RWPE1 (cell line): ENCODE results near the gene ZNF236.

Experiments used
- CTCF ChIA-PET: fragments of 350-600 bp; sonication (Branson Sonifier 250); formaldehyde crosslinking; extraction: SDS; loops from one replicate; lab custom pipeline; 2021; lab: Yijun Ruan, JAX
- POLR2A ChIA-PET: fragments of 400-600 bp; formaldehyde crosslinking; extraction: SDS; loops from one replicate; lab custom pipeline; 2020; ENCODE audit warnings: antibody characterized with exemption; ENCODE audit not compliant: low non-redundant PET; lab: Yijun Ruan, JAX
- DNase-seq: peaks from one replicate; pipeline ENCODE4 v3.0.0; 2012; ENCODE audit warnings: low spot score
- H3K27ac ChIP-seq: fragments of 450-650 bp; 2 replicates; pipeline ENCODE4 v1.5.1; 2017
- TF ChIP-seq, protein P1 (sequence below): fragments of 450-650 bp; conservative IDR thresholded peaks from 2 replicates; pipeline ENCODE4 v1.5.1; 2017; ENCODE audit warnings: low read depth, mild to moderate bottlenecking

ZNF236 gene

GRCh38 chr18:76894566-76895346 lies 72.4 kb downstream of the ZNF236 start:
- no peak overlapping the region for H3K27ac ChIP-seq
- CTCF ChIA-PET: interaction anchor here (0.6 kb wide), 2 partner anchors 10 kb away, joined by 3 read pairs; no protein-coding TSS in a partner anchor
- TF ChIP-seq, protein P1, sequence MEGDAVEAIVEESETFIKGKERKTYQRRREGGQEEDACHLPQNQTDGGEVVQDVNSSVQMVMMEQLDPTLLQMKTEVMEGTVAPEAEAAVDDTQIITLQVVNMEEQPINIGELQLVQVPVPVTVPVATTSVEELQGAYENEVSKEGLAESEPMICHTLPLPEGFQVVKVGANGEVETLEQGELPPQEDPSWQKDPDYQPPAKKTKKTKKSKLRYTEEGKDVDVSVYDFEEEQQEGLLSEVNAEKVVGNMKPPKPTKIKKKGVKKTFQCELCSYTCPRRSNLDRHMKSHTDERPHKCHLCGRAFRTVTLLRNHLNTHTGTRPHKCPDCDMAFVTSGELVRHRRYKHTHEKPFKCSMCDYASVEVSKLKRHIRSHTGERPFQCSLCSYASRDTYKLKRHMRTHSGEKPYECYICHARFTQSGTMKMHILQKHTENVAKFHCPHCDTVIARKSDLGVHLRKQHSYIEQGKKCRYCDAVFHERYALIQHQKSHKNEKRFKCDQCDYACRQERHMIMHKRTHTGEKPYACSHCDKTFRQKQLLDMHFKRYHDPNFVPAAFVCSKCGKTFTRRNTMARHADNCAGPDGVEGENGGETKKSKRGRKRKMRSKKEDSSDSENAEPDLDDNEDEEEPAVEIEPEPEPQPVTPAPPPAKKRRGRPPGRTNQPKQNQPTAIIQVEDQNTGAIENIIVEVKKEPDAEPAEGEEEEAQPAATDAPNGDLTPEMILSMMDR: no peak
- POLR2A ChIA-PET: no interaction called here
- DNase-seq: no peak

DNA sequence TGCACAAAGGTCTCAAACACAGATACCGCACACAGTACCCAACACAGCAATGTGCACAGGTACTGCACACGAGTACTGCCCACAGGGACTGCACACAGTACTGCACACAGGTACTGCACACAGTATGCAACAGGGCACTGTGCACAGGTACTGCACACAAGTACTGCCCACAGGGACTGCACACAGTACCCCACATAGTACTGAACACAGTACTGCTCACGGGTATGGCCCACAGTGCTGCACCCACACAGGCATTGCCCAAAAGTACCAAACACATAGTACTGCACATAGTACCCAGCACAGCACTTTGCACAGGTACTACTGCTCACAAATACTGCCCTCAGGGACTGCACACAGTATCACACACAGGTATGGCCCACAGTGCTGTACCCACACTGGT lies 73.1 kb downstream of the ZNF236 start:
- ChIA-PET CTCF (no interaction called here), POLR2A (no interaction called here)
- H3K27ac ChIP-seq: no peak overlapping the region
- DNase-seq: no peak
- TF ChIP-seq, protein P1: no peak

DNA sequence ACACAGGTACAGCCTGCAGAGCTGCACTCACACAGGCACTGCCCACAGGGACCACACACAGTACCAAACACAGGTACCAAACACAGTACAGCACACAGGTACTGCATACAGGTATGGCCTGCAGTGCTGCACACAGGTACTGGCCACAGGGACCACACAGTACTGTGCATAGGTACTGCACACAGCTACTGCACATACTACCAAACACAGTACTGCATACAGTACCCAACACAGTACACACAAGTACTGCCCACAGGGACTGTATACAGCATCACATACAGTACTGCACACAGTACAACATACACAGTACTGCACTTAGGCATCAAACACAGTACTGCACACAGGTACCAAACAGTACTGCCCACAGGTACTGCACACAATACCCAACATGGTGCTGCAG lies 74.3 kb downstream of the ZNF236 start:
- no peak for DNase-seq
- POLR2A ChIA-PET: no interaction called here
- TF ChIP-seq, protein P1: no peak
- CTCF ChIA-PET: no interaction called here
- no peak overlapping the region for H3K27ac ChIP-seq

GRCh38 chr18:76897257-76897656 lies 74.9 kb downstream of the ZNF236 start:
- ChIA-PET CTCF (no interaction called here), POLR2A (no interaction called here)
- no peak for DNase-seq
- TF ChIP-seq, protein P1: no peak
- no peak overlapping the region for H3K27ac ChIP-seq

DNA sequence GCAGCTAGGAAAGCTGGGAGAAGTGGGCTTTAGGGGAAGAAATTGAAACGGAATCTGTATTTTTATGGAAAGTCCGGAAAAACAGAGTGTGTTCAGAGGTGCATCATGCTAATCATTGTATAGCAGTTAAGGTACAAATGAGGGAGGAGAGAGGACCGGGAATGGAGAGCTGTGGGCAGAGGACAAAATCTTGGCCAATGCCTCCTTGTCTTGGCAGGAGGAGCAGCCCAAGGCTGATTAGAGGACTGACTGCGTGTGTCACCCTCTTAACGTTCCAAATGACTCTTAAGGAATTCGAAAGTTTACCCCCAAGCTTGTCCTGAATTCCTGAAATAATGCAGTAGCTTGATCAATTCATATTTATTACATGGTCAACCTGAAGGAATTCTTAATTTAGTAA lies 81.0 kb downstream of the ZNF236 start:
- no peak overlapping the region for H3K27ac ChIP-seq
- TF ChIP-seq, protein P1: no peak
- CTCF ChIA-PET: no interaction called here
- POLR2A ChIA-PET: no interaction called here
- no peak for DNase-seq

DNA sequence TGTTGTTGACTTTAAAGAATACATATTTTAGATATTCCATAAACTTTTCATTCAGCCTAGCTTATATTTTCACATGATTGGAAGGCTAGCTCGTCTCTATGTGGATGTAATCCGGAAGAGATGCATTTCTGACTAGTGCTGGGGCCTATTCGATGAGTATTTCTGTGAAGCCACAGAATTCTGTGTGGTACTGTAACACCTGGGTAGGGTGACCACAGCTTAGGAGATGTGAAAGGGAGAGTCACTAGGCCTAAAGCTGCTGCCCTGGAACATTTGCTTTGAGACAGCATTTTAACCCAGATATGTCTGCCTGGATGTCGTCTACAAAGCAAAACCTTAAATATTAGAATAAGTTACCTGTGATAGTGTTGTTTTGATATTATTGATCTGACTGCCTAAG lies 83.5 kb downstream of the ZNF236 start:
- TF ChIP-seq, protein P1: no peak
- CTCF ChIA-PET: interaction anchor here (0.6 kb wide), 1 partner anchor 18 kb away, joined by 3 read pairs; no protein-coding TSS in a partner anchor
- POLR2A ChIA-PET: no interaction called here
- no peak overlapping the region for H3K27ac ChIP-seq
- no peak for DNase-seq
